GM18517 (cell line): ENCODE data around the gene SALL1.

ENCODE experiments used
- ATAC-seq: cut with Tn5 transposase; IDR thresholded peaks from one replicate; pipeline ENCODE4 v1.9.1; 2021; ENCODE audit warnings: mild to moderate bottlenecking, moderate library complexity; ENCODE audit not compliant: unreplicated experiment

SALL1 gene

DNA sequence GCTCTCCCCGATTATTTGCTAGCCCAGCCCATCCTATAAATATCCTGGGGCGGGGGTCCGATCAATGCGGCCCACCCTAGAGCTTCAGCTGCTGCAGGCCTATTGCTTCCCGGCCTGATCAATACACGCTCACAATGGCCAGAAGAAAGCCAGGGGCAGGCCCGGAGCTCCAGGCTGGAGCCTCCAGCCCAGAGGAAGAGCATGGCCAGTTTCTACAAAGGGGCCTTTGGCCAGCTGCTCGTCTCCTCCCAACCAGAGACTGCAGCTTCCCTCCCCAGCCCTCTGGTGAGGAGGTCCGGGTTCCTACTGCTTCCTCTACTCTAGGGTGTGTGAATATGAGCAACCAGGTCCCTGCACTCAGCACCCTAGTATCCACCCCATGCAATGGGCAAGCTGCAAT lies 36.7 kb downstream of the SALL1 start:
- ATAC-seq = no peak

DNA sequence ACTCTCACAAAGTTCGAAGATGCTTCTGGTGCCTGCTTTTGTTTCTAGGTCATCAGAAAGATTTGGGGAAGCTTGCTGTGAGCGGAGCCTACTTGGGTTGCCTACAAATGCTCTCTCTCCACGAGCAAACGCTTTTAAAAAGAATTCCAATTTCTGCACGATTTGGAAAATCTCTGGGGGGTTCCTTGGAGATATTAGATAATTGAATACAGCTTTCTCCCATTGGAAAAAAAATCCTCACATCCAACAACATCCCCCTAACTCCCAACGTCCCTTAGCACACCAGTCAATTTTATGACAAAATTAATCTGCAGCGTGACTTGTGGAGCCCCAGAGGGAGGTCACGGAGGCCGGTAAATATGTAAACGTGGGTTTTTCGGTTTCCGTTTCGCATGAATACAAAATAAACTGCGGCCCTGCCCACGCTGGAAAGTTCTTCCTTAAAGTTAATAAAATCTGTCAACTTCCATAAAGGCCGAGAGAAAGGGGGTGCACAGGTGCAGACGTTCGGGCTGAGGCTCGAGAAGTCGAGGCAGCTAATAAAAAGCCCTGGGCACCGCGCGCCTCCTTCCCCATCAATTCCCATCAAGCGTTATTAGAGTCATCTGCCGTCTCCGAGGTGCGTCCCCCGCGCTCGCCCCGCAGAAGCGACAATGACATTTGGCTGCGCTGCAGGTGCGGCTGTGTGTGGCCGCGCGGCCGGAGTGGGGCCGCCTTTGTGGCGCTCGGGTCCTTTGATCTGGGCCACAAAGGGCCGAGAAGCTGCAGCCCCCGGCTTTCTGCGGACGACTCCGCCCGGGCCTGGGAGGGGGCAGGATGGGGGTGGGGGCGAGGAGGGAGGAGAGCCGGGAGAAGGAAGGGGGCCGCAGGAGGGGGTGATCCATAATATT lies 37.6 kb downstream of the SALL1 start:
- ATAC-seq = peak; percentile 64

DNA sequence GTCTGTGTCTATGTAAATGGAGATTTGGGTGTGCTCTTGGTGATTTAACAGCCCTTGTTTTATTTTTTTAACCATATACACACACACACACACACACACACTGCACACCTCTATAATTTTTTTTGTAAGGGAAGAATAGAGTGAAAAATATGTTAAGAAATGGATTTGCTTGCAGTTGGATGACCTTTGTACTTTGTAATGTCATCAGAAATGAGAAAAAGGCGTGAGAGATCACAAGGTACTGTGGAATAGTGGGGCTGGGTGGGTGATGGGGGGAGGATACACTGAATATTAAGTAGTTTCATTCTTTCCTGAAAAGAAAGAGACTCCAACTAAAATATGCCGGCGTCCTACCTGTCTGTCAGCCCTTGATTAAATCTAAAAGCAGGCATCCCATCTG lies 38.7 kb downstream of the SALL1 start:
- ATAC-seq = no peak

- ATAC-seq = no peak
These were observed 39.3 kb downstream of the SALL1 start for GRCh38 chr16:51111759-51112158.

DNA sequence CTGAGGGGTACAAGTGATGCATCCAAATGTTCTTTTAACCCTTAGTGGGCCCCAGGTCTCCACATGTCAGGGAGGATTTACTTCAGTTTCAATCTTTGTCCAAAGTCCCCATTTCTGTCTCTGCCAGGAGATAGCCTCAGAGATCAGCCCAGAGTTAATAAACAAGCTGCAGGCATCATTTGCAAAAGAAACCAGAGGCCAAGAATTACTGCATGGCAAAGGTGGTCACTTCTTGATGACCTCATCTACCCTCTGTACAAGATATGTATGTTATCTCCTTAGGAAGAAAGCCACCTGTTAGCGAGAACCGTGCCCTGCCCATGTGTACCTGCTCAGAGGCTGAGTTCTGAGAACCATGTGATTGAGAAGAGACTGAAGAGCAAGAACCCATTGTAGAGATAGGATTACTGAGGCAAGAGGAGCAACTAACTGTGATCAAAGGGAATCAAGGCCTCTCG lies 40.3 kb downstream of the SALL1 start:
- no peak for ATAC-seq

DNA sequence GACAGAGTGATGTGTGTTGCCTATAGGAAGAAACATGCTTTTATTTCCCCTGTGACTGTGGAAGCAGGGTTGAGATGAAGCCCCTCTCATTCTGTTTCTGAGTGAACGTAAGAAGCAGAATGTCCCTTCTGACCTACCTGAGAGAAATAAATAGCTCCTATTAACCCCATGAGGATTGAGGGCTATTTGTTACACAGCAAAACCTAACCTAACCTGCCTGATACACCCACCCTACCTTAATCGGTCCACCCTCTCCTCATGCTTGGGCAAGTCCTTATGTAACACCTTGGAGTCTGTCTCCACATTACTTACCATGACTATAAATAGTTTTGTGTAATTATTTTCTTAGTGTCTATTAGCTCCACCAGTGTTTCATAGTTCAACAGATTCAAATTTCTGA lies 41.9 kb downstream of the SALL1 start:
- no peak for ATAC-seq

DNA sequence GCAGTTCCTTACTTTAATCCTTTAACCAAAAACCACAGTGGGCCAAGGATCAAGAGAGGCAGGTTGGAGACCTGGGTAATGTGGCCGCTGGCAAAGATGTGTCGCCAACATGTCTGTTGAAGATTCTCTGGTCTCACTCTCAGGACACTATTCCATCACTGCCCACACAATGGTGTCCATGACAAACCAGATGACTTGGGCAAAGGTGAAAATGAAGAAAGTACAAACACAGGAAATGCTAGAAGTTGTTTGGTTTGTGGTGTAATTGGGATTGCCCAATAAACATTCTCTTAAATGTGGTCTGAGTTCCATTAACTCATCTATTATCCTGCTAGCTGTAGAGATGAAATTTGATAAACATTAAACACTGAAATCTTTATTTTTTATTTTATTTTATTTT lies 43.3 kb downstream of the SALL1 start:
- ATAC-seq = no peak

DNA sequence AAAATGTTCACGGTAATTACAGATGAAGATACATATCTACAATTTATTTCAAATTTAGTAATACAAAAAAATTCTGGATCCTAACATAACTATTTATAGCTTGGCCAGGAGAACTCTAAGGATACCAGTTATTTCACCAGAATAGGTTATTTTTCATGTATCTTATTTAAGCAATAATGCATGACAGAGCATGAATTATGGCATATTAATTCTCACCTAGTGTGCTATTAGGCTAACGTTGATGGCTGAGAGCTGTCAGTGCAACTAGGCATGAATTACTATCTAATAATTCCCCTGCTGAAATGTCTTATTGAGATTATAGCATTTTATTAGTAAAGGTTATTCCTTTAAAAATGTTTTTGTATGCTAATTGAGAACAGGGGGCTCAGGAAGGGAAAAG lies 44.5 kb downstream of the SALL1 start:
- no peak for ATAC-seq

- no peak for ATAC-seq
These were observed 47.5 kb downstream of the SALL1 start for GRCh38 chr16:51103590-51103989.

- ATAC-seq = no peak
These were observed 53.3 kb downstream of the SALL1 start for GRCh38 chr16:51097729-51098128.

DNA sequence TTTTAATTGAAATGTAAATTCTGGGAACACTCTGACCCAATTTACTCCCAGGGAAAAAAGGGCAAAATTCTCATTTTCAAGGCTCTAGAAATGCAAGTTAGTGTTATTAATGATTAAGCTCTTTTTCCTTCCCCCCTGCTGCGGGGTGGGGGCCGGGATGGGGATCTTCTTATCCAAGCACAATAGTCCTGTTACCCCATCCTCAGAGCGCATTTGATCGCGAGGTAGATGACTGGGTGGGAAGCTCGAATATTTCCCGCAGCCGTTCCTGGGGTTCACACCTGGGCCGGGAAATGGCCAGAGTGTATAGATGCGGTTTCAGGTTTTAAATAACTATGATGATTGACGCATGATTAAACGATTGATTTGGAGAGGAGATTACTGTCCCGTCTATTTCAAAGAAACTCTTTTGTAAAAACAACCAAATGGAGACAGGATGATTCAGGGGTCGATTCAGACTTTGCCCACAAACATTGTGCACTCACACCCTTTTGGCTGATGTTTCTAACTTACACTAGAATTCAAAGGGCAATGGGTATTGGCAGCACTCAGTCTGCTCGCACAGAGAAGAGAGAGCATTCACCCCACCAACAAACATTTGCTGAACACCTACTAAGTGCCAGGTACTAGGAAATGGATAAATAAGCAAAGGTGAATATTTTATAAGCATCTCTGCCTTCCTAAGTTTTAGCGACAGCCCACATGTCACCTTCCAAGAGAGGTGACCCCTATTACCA lies 55.0 kb downstream of the SALL1 start:
- ATAC-seq = no peak

DNA sequence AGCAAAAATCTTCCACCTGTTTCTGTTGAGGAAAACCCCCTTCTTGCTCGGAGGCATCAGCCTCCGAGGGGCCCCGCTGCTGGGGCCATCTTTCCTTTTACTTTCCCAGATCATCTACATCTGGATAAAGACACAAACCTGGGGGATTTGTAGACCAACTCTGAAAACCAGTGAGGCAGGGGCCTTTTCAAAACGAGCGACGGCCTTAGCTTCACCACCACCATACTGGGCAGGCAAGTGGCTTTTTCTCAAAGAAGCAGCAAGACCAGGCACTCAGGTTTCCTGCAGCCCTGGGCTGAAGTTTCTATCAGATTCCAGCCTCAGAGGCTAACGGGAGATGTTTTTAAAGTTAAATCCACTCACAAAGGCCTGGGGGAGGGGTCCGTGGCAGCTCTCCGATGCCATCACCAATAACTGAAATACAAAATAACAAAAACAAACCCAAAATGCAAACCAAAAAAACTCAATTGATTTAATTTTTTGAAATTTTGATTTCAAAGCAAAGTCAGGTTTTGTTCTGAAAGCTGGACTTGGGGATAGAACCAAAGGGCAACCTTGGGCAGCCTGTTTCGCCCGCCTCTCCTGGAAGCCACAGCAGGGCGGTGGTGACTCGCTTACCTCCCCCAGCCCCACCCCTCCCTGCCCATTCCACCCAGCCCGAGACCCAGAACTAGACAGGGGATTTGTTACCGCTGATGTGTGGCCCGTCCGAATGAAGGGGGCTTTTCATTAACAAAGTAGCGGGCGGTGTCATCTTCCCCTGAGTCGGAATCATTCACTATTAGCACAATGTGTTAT lies 55.8 kb downstream of the SALL1 start:
- no peak for ATAC-seq

GRCh38 chr16:51093726-51094280 lies 57.3 kb downstream of the SALL1 start:
- ATAC-seq = no peak
